Upper lobe of right lung (tissue), 1 donor: ENCODE data around the gene ELOVL5. TPM values are rescaled to one million over a fixed set of nuclear protein-coding genes. Genes with fewer than 3 reads are reported as not detected.

Experiments
- ATAC-seq: fragments of 200-7000 bp; cut with Tn5 transposase; one replicate; pipeline ENCODE4 v1.9.1; 2020; ENCODE audit warnings: mild to moderate bottlenecking, moderate library complexity
- DNase-seq: peaks from one replicate; pipeline ENCODE4 v3.0.0-alpha.2; 2020
- H3K27ac ChIP-seq: fragments of 200-600 bp; one replicate; pipeline ENCODE4 v1.8.0; 2022
- H3K27me3 ChIP-seq: fragments of 200-600 bp; one replicate; pipeline ENCODE4 v1.8.0; 2022; ENCODE audit warnings: mild to moderate bottlenecking
- H3K36me3 ChIP-seq: fragments of 200-600 bp; one replicate; pipeline ENCODE4 v1.8.0; 2022
- H3K4me1 ChIP-seq: fragments of 200-600 bp; one replicate; pipeline ENCODE4 v1.8.0; 2022
- H3K4me3 ChIP-seq: fragments of 200-600 bp; one replicate; pipeline ENCODE4 v1.8.0; 2022; ENCODE audit warnings: mild to moderate bottlenecking
- H3K9me3 ChIP-seq: fragments of 200-600 bp; one replicate; pipeline ENCODE4 v1.8.0; 2022
- intact Hi-C: fragments of 100-400 bp; cut with DNase I; formaldehyde crosslinking; loops from one replicate; pipeline ENCODE4 v1.11.0; 2022
- total RNA-seq: library from RNA; stranded (reverse); fragmentation: NEBNext Ultra II Directional; extraction: Animal tissue kit (Norgen Biotek cat#: 25700); gene quantifications from one replicate; pipeline ENCODE4 v1.2.1, GENCODE V29; 2021
- TF ChIP-seq, protein P1 (sequence below): fragments of 200-600 bp; IDR thresholded peaks from one replicate; pipeline ENCODE4 v1.8.0; 2022; ENCODE audit warnings: antibody characterized with exemption
- donor health status: DM: no; HTN: yes; CAD: no; lungs with severe emphysema.

ELOVL5 gene
- total RNA-seq, 1 donor from 2014 or later = 80.4 TPM

GRCh38 chr6:53342217-53342616, 6.5 kb downstream of the ELOVL5 start:
- Histone ChIP-seq H3K4me1 (peaks cover 18% of the 10 kb centered on the region), H3K27me3 (no peaks in the 10 kb centered on the region), H3K4me3 (no peak overlapping the region), H3K36me3 (no peaks in the 10 kb centered on the region), H3K9me3 (no peaks in the 10 kb centered on the region), H3K27ac (no peak overlapping the region)
- TF ChIP-seq, protein P1, sequence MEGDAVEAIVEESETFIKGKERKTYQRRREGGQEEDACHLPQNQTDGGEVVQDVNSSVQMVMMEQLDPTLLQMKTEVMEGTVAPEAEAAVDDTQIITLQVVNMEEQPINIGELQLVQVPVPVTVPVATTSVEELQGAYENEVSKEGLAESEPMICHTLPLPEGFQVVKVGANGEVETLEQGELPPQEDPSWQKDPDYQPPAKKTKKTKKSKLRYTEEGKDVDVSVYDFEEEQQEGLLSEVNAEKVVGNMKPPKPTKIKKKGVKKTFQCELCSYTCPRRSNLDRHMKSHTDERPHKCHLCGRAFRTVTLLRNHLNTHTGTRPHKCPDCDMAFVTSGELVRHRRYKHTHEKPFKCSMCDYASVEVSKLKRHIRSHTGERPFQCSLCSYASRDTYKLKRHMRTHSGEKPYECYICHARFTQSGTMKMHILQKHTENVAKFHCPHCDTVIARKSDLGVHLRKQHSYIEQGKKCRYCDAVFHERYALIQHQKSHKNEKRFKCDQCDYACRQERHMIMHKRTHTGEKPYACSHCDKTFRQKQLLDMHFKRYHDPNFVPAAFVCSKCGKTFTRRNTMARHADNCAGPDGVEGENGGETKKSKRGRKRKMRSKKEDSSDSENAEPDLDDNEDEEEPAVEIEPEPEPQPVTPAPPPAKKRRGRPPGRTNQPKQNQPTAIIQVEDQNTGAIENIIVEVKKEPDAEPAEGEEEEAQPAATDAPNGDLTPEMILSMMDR = no peak
- no peak for ATAC-seq
- intact Hi-C loops = no loop called here
- no peak for DNase-seq

DNA sequence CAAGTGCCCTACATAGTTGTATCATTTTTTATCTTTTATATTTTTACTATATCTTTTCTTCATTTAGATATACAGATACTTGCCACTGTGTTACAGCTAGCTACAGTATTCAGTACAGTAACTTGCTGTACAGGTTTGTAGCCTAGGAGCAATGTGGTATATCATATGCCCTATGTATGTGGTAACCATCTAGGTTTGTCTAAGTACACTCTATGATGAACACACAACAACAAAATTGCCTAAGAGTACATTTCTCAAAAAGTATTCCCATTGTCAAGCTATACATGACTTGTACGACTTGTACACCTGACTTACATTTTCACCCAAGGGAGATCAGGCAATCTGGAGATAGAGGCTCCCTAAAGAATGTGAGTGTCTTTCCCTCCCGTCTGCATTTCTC, 8.2 kb downstream of the ELOVL5 start:
- H3K4me3 ChIP-seq = no peak overlapping the region
- H3K27me3 ChIP-seq = no peaks in the 10 kb centered on the region
- intact Hi-C loops = no loop called here
- no peak overlapping the region for H3K27ac ChIP-seq
- ATAC-seq = no peak
- H3K36me3 ChIP-seq = no peaks in the 10 kb centered on the region
- DNase-seq = no peak
- TF ChIP-seq, protein P1 = no peak
- no peaks in the 10 kb centered on the region for H3K9me3 ChIP-seq
- H3K4me1 ChIP-seq = peaks cover 21% of the 10 kb centered on the region

DNA sequence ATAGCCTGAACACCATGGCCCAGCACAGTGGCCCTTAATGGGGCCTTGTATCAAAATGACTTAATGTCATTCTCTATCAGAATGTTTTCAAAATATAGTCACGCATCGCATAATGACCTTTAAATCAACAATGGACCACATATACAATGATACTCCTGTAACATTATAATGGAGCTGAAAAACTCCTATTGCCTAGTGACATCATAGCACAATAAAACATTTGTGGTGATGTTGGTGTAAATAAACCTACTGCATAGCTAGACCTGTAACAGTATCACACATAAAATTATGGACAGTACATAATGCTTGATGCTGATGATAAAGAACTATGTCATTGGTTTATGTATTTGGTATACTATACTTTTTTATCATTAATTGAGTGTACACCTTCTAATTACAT, 9.3 kb downstream of the ELOVL5 start:
- no peak for DNase-seq
- TF ChIP-seq, protein P1 = no peak
- intact Hi-C loops = no loop called here
- H3K4me1 ChIP-seq = peaks cover 29% of the 10 kb centered on the region
- H3K27ac ChIP-seq = no peak overlapping the region
- H3K4me3 ChIP-seq = no peak overlapping the region
- H3K27me3 ChIP-seq = no peaks in the 10 kb centered on the region
- no peaks in the 10 kb centered on the region for H3K9me3 ChIP-seq
- H3K36me3 ChIP-seq = no peaks in the 10 kb centered on the region
- ATAC-seq = no peak

DNA sequence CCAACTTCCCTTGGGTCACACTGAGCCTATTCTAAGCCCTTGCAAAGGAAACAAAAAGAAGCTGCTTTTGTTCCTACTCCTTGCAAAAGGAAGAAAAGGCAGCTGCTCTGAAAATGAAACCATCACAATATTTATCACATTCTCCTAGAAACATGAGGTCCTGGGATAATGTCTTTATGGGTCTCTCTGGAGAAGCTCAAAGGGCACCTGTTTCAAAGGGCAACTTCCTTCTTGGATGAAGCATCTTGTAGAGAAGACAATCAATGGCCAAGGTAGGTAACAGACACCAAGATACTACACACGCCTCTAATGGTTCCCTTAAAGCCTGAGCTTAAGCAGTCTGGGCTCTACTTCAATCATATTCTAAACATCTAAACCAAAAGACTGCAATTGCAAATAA, 10.4 kb downstream of the ELOVL5 start:
- Histone ChIP-seq H3K36me3 (no peaks in the 10 kb centered on the region), H3K27ac (no peak overlapping the region), H3K4me3 (no peak overlapping the region), H3K9me3 (no peaks in the 10 kb centered on the region), H3K4me1 (peaks cover 29% of the 10 kb centered on the region), H3K27me3 (no peaks in the 10 kb centered on the region)
- no peak for DNase-seq
- TF ChIP-seq, protein P1 = no peak
- intact Hi-C loops = no loop called here
- ATAC-seq = no peak

DNA sequence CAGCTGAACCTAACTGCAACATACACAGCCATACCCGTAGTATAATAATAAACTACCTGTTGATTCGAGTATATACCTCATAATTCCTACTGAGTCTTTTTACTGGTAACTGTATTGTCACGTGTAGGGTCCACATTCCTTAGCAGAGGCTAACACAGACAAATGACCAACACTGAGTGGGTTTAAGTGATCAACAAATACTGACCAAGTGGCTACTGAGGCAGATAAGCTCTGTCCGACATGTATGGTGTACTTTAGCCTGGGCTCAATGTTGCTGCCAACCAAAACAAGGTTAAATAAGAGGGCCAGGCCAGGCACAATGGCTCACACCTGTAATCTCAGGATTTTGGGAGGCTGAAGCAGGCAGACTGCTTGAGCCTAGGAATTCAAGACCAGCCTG, 12.7 kb downstream of the ELOVL5 start:
- DNase-seq = no peak
- no peaks in the 10 kb centered on the region for H3K9me3 ChIP-seq
- H3K27me3 ChIP-seq = no peaks in the 10 kb centered on the region
- peak overlapping the region; percentile 21 for H3K4me3 ChIP-seq
- TF ChIP-seq, protein P1 = no peak
- peak; percentile 85 for ATAC-seq
- H3K36me3 ChIP-seq = no peaks in the 10 kb centered on the region
- peak overlapping the region; percentile 69 for H3K27ac ChIP-seq
- intact Hi-C loops = no loop called here
- H3K4me1 ChIP-seq = peaks cover 21% of the 10 kb centered on the region
